Stimulated activated CD4-positive, alpha-beta T cell treated with anti-CD3 and anti-CD28 coated beads, Interleukin-1b, Interleukin-23, amount 100 ng/mL, for 48 hours (primary cell): Measurements from ENCODE around the gene PARD3B.
A peak's percentile ranks its signal among the peaks of the same experiment; 100 is the strongest.
"Not testable (repeated sequence)": the region's sequence is repeated elsewhere in the genome, so short reads cannot be mapped to it uniquely, and the experiment has no call there.

Experiments used
- DNase-seq: peaks from one replicate; pipeline ENCODE4 v3.0.0-alpha.2; 2020

The PARD3B gene

GRCh38 chr2:205451901-205452512 lies 906.7 kb downstream of the PARD3B start:
- no peak for DNase-seq

GRCh38 chr2:205453202-205453601 lies 907.9 kb downstream of the PARD3B start:
- no peak for DNase-seq

GRCh38 chr2:205456682-205457081 lies 911.4 kb downstream of the PARD3B start:
- no peak for DNase-seq

GRCh38 chr2:205460217-205460616 lies 914.9 kb downstream of the PARD3B start:
- no peak for DNase-seq

- no peak for DNase-seq
Measured at GRCh38 chr2:205461169-205461568, 915.9 kb downstream of the PARD3B start.

- peak; percentile 35 for DNase-seq
Measured at GRCh38 chr2:205461678-205462665, 916.7 kb downstream of the PARD3B start.

- DNase-seq = no peak
Measured at GRCh38 chr2:205462681-205463345, 917.5 kb downstream of the PARD3B start.

- no peak for DNase-seq
Measured at GRCh38 chr2:205463466-205464025, 918.3 kb downstream of the PARD3B start.

- DNase-seq = no peak
Measured at GRCh38 chr2:205464681-205465080, 919.4 kb downstream of the PARD3B start.

- no peak for DNase-seq
Measured at GRCh38 chr2:205465791-205466190, 920.5 kb downstream of the PARD3B start.

- no peak for DNase-seq
Measured at GRCh38 chr2:205471776-205472175, 926.5 kb downstream of the PARD3B start.

- DNase-seq = no peak
Measured at GRCh38 chr2:205473791-205474190, 928.5 kb downstream of the PARD3B start.

- DNase-seq = peak; percentile 3
Measured at GRCh38 chr2:205474741-205475415, 929.6 kb downstream of the PARD3B start.

- DNase-seq = no peak
Measured at GRCh38 chr2:205475416-205475768, 930.1 kb downstream of the PARD3B start.

- DNase-seq = no peak
Measured at GRCh38 chr2:205477016-205477705, 931.9 kb downstream of the PARD3B start.

- no peak for DNase-seq
Measured at GRCh38 chr2:205481861-205482260, 936.6 kb downstream of the PARD3B start.

GRCh38 chr2:205482399-205483081 lies 937.3 kb downstream of the PARD3B start:
- no peak for DNase-seq

GRCh38 chr2:205483095-205483494 lies 937.8 kb downstream of the PARD3B start:
- DNase-seq = no peak

- no peak for DNase-seq
Measured at GRCh38 chr2:205484215-205484614, 938.9 kb downstream of the PARD3B start.

GRCh38 chr2:205484764-205485163 lies 939.5 kb downstream of the PARD3B start:
- DNase-seq = no peak

- not testable (repeated sequence) for DNase-seq
Measured at GRCh38 chr2:205493528-205493927, 948.3 kb downstream of the PARD3B start.
